PC-9 (cell line): ENCODE measurements around the gene HDAC11.

Experiments
- CTCF ChIP-seq: fragments of 200-600 bp; sonication (generic); conservative IDR thresholded peaks from 2 replicates; pipeline ENCODE4 v1.6.1; 2017; ENCODE audit warnings: mixed run types, antibody characterized with exemption, mild to moderate bottlenecking, moderate library complexity
- EZH2 ChIP-seq: fragments of 200-600 bp; sonication (generic); IDR thresholded peaks from 2 replicates; pipeline ENCODE4 v1.8.0; 2017; ENCODE audit warnings: antibody characterized with exemption, low read depth

DNA sequence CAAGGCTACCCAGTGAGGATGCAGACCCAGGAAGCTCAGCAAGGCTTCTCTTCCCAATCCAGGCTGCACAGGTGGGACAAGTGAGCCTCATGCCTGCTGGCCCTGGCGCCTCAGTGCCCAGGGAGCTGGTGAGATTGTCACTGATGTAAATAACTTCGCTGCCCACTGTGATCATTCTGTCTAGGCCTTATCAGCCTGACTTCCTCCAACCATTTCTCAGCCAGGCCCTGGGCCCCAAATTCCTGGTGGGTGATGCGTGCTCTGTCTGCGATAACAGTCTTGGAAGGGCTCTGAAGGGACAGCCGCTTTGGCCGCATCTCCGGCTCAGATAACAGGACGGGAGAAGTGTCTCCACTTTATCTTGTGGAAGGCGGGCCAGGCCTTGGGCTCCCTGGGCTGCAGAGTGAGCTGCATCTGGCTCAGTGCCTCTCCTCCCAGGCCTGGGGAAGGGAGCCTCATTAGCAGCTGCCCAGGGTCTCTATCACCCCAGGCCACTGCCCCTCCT, 66.6 kb downstream of the HDAC11 start:
- TF ChIP-seq CTCF (no peak), EZH2 (no peak)
